HEK293 (cell line): ENCODE results near the gene WDPCP.

ENCODE experiments used
- CTCF ChIA-PET: fragments of 350-600 bp; formaldehyde crosslinking; extraction: SDS; loops from one replicate; lab custom pipeline; 2021; ENCODE audit warnings: antibody characterized with exemption; lab: Yijun Ruan, JAX
- POLR2A ChIA-PET: fragments of 300-600 bp; formaldehyde crosslinking; extraction: SDS; loops from one replicate; lab custom pipeline; 2020; ENCODE audit warnings: antibody characterized with exemption, inconsistent platforms; lab: Yijun Ruan, JAX
- H3K27ac ChIP-seq: fragments of 200-500 bp; sonication (Bioruptor generic); 2 replicates; pipeline ENCODE4 v1.5.1; 2014; ENCODE audit warnings: low read depth, low read length, control low read depth, inconsistent platforms; ENCODE audit errors: extremely low read depth
- H3K36me3 ChIP-seq, 2 experiments: fragments of 200-500 bp in 1 of 2; sonication (Bioruptor generic) in 1 of 2; 1 replicate in 1 of 2; 2 replicates in 1 of 2; pipeline ENCODE4 v1.5.1; 2014 to 2017; ENCODE audit warnings: inconsistent platforms in 2 of 2, low read length in 2 of 2; ENCODE audit not compliant: control insufficient read depth in 2 of 2, insufficient read depth in 1 of 2
- H3K4me1 ChIP-seq: fragments of 200-500 bp; sonication (Bioruptor generic); 2 replicates; pipeline ENCODE4 v1.5.1; 2014; ENCODE audit warnings: mild to moderate bottlenecking, low read length, inconsistent platforms; ENCODE audit not compliant: control insufficient read depth, insufficient read depth
- H3K4me3 ChIP-seq: 2 replicates; pipeline ENCODE4 v1.5.1; 2011; ENCODE audit warnings: low read depth, mild to moderate bottlenecking, control low read depth, low read length, moderate library complexity
- H3K9me3 ChIP-seq: fragments of 200-500 bp; sonication (Bioruptor generic); 2 replicates; pipeline ENCODE4 v1.5.1; 2014; ENCODE audit warnings: low read depth, low read length, inconsistent platforms; ENCODE audit not compliant: control insufficient read depth, insufficient read depth
- MYNN ChIP-seq: fragments of 450-650 bp; formaldehyde crosslinking; IDR thresholded peaks from 2 replicates; pipeline ENCODE4 v1.5.1; 2016; ENCODE audit warnings: missing biosample characterization, missing genetic modification characterization, borderline replicate concordance
- PRDM10 ChIP-seq: fragments of 450-650 bp; formaldehyde crosslinking; IDR thresholded peaks from 2 replicates; pipeline ENCODE4 v1.5.1; 2016; ENCODE audit warnings: missing biosample characterization, missing genetic modification characterization
- PRDM4 ChIP-seq: fragments of 450-650 bp; formaldehyde crosslinking; IDR thresholded peaks from 2 replicates; pipeline ENCODE4 v1.5.1; 2017; ENCODE audit warnings: missing biosample characterization, missing genetic modification characterization
- TCF7L2 ChIP-seq: IDR thresholded peaks from 2 replicates; pipeline ENCODE4 v1.6.1; 2011; ENCODE audit warnings: low read depth, mild to moderate bottlenecking, inconsistent platforms, low read length, moderate library complexity, borderline replicate concordance
- TRIM28 ChIP-seq: IDR thresholded peaks from 2 replicates; pipeline ENCODE4 v1.6.1; 2011; ENCODE audit warnings: low read length, control low read depth, borderline replicate concordance
- ZNF114 ChIP-seq: fragments of 450-650 bp; formaldehyde crosslinking; IDR thresholded peaks from 2 replicates; pipeline ENCODE4 v1.5.0; 2017; ENCODE audit warnings: missing biosample characterization, missing genetic modification characterization
- ZNF23 ChIP-seq: fragments of 450-650 bp; formaldehyde crosslinking; IDR thresholded peaks from 2 replicates; pipeline ENCODE4 v1.5.1; 2016; ENCODE audit warnings: missing biosample characterization, missing genetic modification characterization, borderline replicate concordance
- ZNF274 ChIP-seq, 2 experiments: fragments of 200-500 bp in 1 of 2; fragments of 450-650 bp in 1 of 2; sonication (Bioruptor generic) in 1 of 2; formaldehyde crosslinking in 1 of 2; IDR thresholded peaks; 2 replicates each; pipeline versions ENCODE4 v1.5.1 to v1.6.1; 2014 to 2016; ENCODE audit warnings: borderline replicate concordance in 1 of 2, inconsistent platforms in 1 of 2, low read length in 1 of 2, missing biosample characterization in 1 of 2, missing genetic modification characterization in 1 of 2
- ZNF350 ChIP-seq: fragments of 450-650 bp; formaldehyde crosslinking; IDR thresholded peaks from 2 replicates; pipeline ENCODE4 v1.5.0; 2017; ENCODE audit warnings: missing biosample characterization, mild to moderate bottlenecking, missing genetic modification characterization
- ZNF354C ChIP-seq: fragments of 450-650 bp; formaldehyde crosslinking; IDR thresholded peaks from 2 replicates; pipeline ENCODE4 v1.5.1; 2016; ENCODE audit warnings: missing biosample characterization, missing genetic modification characterization, low read depth, borderline replicate concordance
- ZNF488 ChIP-seq: fragments of 450-650 bp; formaldehyde crosslinking; IDR thresholded peaks from 2 replicates; pipeline ENCODE4 v1.5.1; 2016; ENCODE audit warnings: missing biosample characterization, missing genetic modification characterization
- ZNF521 ChIP-seq: fragments of 450-650 bp; formaldehyde crosslinking; IDR thresholded peaks from 2 replicates; pipeline ENCODE4 v1.5.1; 2017; ENCODE audit warnings: missing biosample characterization, mild to moderate bottlenecking, missing genetic modification characterization
- ZNF548 ChIP-seq: fragments of 450-650 bp; formaldehyde crosslinking; IDR thresholded peaks from 2 replicates; pipeline ENCODE4 v1.5.1; 2016; ENCODE audit warnings: missing biosample characterization, missing genetic modification characterization
- ZNF555 ChIP-seq: fragments of 450-650 bp; formaldehyde crosslinking; conservative IDR thresholded peaks from 2 replicates; pipeline ENCODE4 v1.5.1; 2017; ENCODE audit warnings: missing biosample characterization, mild to moderate bottlenecking, missing genetic modification characterization, inconsistent platforms
- ZNF560 ChIP-seq: fragments of 450-650 bp; formaldehyde crosslinking; IDR thresholded peaks from 2 replicates; pipeline ENCODE4 v1.5.1; 2017; ENCODE audit warnings: missing biosample characterization, missing genetic modification characterization, borderline replicate concordance
- ZNF621 ChIP-seq: fragments of 450-650 bp; formaldehyde crosslinking; IDR thresholded peaks from 2 replicates; pipeline ENCODE4 v1.5.1; 2017; ENCODE audit warnings: missing biosample characterization, missing genetic modification characterization
- ZNF747 ChIP-seq: fragments of 450-650 bp; formaldehyde crosslinking; IDR thresholded peaks from 2 replicates; pipeline ENCODE4 v1.5.1; 2016; ENCODE audit warnings: missing biosample characterization, missing genetic modification characterization
- ZNF785 ChIP-seq: fragments of 450-650 bp; formaldehyde crosslinking; IDR thresholded peaks from 2 replicates; pipeline ENCODE4 v1.5.1; 2016; ENCODE audit warnings: missing biosample characterization, missing genetic modification characterization
- TF ChIP-seq, protein P1 (sequence below): fragments of 450-650 bp; formaldehyde crosslinking; IDR thresholded peaks from 2 replicates; pipeline ENCODE4 v1.5.1; 2016; ENCODE audit warnings: missing biosample characterization, missing genetic modification characterization
- TF ChIP-seq, protein P2 (sequence below): sonication (generic); formaldehyde crosslinking; IDR thresholded peaks from 2 replicates; pipeline ENCODE4 v1.8.1; 2022; ENCODE audit warnings: mild to moderate bottlenecking, moderate library complexity, missing genetic modification reagents
- TF ChIP-seq, protein P3 (sequence below): fragments of 450-650 bp; formaldehyde crosslinking; IDR thresholded peaks from 2 replicates; pipeline ENCODE4 v1.5.1; 2016; ENCODE audit warnings: missing biosample characterization, missing genetic modification characterization

Gene WDPCP

DNA sequence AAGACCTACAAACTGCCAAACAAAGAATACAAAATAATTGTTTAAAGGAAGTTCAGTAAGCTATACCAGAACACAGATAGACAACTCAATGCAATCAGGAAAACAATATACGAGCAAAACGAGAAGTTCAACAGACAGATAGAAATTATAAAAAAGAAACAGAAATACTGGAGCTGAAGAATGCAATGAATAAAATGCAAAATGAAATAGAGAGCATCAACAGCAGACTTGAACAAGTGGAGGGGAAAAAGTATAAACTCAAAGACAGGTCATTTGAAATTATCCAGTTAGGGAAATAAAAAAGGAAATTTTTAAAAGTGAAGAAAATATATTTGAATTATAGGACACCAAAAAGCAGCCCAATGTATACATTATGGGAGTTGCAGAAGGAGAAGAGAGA is 44.1 kb upstream of the WDPCP start:
- Histone ChIP-seq H3K27ac (no peak overlapping the region), H3K4me3 (no peak overlapping the region), H3K4me1 (no peaks in the 10 kb centered on the region), H3K36me3 (no peaks in the 10 kb centered on the region), H3K9me3 (no peaks in the 10 kb centered on the region)
- ChIA-PET CTCF (no interaction called here), POLR2A (no interaction called here)
- TF ChIP-seq ZNF350 (tag by site-specific recombination) (no peak), ZNF747 (tag by site-specific recombination) (no peak), ZNF521 (tag by site-specific recombination) (no peak), TCF7L2 (no peak), ZNF560 (tag by site-specific recombination) (no peak)
- TF ChIP-seq, protein P1, sequence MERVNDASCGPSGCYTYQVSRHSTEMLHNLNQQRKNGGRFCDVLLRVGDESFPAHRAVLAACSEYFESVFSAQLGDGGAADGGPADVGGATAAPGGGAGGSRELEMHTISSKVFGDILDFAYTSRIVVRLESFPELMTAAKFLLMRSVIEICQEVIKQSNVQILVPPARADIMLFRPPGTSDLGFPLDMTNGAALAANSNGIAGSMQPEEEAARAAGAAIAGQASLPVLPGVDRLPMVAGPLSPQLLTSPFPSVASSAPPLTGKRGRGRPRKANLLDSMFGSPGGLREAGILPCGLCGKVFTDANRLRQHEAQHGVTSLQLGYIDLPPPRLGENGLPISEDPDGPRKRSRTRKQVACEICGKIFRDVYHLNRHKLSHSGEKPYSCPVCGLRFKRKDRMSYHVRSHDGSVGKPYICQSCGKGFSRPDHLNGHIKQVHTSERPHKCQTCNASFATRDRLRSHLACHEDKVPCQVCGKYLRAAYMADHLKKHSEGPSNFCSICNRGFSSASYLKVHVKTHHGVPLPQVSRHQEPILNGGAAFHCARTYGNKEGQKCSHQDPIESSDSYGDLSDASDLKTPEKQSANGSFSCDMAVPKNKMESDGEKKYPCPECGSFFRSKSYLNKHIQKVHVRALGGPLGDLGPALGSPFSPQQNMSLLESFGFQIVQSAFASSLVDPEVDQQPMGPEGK (tag by site-specific recombination) = no peak
- TF ChIP-seq, protein P2, sequence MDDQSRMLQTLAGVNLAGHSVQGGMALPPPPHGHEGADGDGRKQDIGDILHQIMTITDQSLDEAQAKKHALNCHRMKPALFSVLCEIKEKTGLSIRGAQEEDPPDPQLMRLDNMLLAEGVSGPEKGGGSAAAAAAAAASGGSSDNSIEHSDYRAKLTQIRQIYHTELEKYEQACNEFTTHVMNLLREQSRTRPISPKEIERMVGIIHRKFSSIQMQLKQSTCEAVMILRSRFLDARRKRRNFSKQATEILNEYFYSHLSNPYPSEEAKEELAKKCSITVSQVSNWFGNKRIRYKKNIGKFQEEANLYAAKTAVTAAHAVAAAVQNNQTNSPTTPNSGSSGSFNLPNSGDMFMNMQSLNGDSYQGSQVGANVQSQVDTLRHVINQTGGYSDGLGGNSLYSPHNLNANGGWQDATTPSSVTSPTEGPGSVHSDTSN = no peak

DNA sequence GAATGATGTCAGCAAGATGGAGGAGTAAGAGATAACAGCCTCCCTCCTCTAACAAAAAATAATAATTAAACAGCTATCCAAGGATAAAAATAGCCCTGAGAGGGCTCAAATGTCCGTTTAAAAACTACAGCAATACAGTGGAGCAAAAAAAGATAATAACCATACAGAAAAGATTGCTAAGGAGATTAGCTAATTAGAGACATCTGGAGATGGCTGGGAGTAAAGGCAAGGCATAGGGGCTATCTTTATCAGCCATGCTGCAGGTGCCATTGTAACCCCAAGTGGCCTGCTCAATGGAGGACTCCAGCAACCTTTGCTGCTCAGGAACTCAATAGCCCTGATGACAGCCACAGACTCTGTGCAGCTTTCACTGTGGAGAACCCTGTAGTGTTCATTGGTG is 43.2 kb upstream of the WDPCP start:
- Histone ChIP-seq H3K36me3 (no peaks in the 10 kb centered on the region), H3K4me3 (no peak overlapping the region), H3K9me3 (no peaks in the 10 kb centered on the region), H3K27ac (no peak overlapping the region), H3K4me1 (no peaks in the 10 kb centered on the region)
- ChIA-PET CTCF (interaction anchor here (0.9 kb wide), 1 partner anchor 61 kb away, joined by 3 read pairs; no protein-coding TSS in a partner anchor), POLR2A (no interaction called here)
- TF ChIP-seq ZNF785 (tag by site-specific recombination) (no peak), ZNF555 (tag by site-specific recombination) (no peak), ZNF548 (no peak), ZNF114 (no peak), ZNF488 (tag by site-specific recombination) (no peak), ZNF621 (tag by site-specific recombination) (no peak), PRDM10 (no peak), ZNF354C (tag by site-specific recombination) (no peak), ZNF274 (IDR thresholded peaks at IDR 0.05; ENCODE audit: low read length) (no peak), ZNF274 (tag by site-specific recombination; IDR thresholded peaks at IDR 0.05; ENCODE audit: borderline replicate concordance) (no peak), TRIM28 (no peak), PRDM4 (tag by site-specific recombination) (no peak), ZNF23 (tag by site-specific recombination) (no peak), MYNN (tag by site-specific recombination) (no peak)
- TF ChIP-seq, protein P3, sequence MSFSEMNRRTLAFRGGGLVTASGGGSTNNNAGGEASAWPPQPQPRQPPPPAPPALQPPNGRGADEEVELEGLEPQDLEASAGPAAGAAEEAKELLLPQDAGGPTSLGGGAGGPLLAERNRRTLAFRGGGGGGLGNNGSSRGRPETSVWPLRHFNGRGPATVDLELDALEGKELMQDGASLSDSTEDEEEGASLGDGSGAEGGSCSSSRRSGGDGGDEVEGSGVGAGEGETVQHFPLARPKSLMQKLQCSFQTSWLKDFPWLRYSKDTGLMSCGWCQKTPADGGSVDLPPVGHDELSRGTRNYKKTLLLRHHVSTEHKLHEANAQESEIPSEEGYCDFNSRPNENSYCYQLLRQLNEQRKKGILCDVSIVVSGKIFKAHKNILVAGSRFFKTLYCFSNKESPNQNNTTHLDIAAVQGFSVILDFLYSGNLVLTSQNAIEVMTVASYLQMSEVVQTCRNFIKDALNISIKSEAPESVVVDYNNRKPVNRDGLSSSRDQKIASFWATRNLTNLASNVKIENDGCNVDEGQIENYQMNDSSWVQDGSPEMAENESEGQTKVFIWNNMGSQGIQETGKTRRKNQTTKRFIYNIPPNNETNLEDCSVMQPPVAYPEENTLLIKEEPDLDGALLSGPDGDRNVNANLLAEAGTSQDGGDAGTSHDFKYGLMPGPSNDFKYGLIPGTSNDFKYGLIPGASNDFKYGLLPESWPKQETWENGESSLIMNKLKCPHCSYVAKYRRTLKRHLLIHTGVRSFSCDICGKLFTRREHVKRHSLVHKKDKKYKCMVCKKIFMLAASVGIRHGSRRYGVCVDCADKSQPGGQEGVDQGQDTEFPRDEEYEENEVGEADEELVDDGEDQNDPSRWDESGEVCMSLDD (tag by site-specific recombination) = no peak
